Measurements from ENCODE around the gene PF4V1.
A peak's percentile ranks its signal among the peaks of the same experiment; 100 is the strongest.

Gene PF4V1

GRCh38 chr4:73855406-73855805, 2.3 kb downstream of the PF4V1 start:
- Mint-ChIP-seq H3K4me3 (no peak overlapping the region), H3K27me3 (ENCODE audit: low read depth) (peaks cover 18% of the 10 kb centered on the region), H3K27ac (peak overlapping the region; percentile 22 to 76 (median 27)), H3K9me3 (no peaks in the 10 kb centered on the region), H3K36me3 (ENCODE audit: low read depth) (no peaks in the 10 kb centered on the region), H3K4me1 (peaks cover 4% of the 10 kb centered on the region)
- no peak for TF ChIP-seq CTCF (IDR thresholded peaks at IDR 0.05; ENCODE audit: unreplicated experiment in 3 of 3)

- peaks cover 4% of the 10 kb centered on the region for H3K4me1 Mint-ChIP-seq
- H3K27ac Mint-ChIP-seq, result no peak overlapping the region
- no peak for TF ChIP-seq CTCF (IDR thresholded peaks at IDR 0.05; ENCODE audit: unreplicated experiment in 3 of 3)
- H3K27me3 Mint-ChIP-seq (ENCODE audit: low read depth), result peaks cover 18% of the 10 kb centered on the region
- H3K4me3 Mint-ChIP-seq, result no peak overlapping the region
- no peaks in the 10 kb centered on the region for H3K36me3 Mint-ChIP-seq (ENCODE audit: low read depth)
- no peaks in the 10 kb centered on the region for H3K9me3 Mint-ChIP-seq
Observed at GRCh38 chr4:73856518-73856917, 3.4 kb downstream of the PF4V1 start.

GRCh38 chr4:73859614-73860088, 6.6 kb downstream of the PF4V1 start:
- no peak for TF ChIP-seq CTCF (IDR thresholded peaks at IDR 0.05; ENCODE audit: unreplicated experiment in 3 of 3)
- peak overlapping the region in 2 of 3 experiments; percentile 21 to 60 for H3K27ac Mint-ChIP-seq
- H3K27me3 Mint-ChIP-seq (ENCODE audit: low read depth), result peaks cover 23% of the 10 kb centered on the region
- no peak overlapping the region for H3K4me3 Mint-ChIP-seq
- no peaks in the 10 kb centered on the region for H3K36me3 Mint-ChIP-seq (ENCODE audit: low read depth)
- peaks cover 4% of the 10 kb centered on the region for H3K4me1 Mint-ChIP-seq
- H3K9me3 Mint-ChIP-seq, result no peaks in the 10 kb centered on the region

- Mint-ChIP-seq H3K9me3 (no peaks in the 10 kb centered on the region), H3K4me3 (no peak overlapping the region), H3K4me1 (peaks cover 4% of the 10 kb centered on the region)
Observed at GRCh38 chr4:73860181-73860580, 7.1 kb downstream of the PF4V1 start.

GRCh38 chr4:73860917-73861316, 7.8 kb downstream of the PF4V1 start:
- Mint-ChIP-seq H3K9me3 (no peaks in the 10 kb centered on the region), H3K27me3 (ENCODE audit: low read depth) (peaks cover 31% of the 10 kb centered on the region), H3K4me3 (no peak overlapping the region), H3K36me3 (ENCODE audit: low read depth) (no peaks in the 10 kb centered on the region), H3K27ac (no peak overlapping the region), H3K4me1 (no peaks in the 10 kb centered on the region)
- TF ChIP-seq CTCF (IDR thresholded peaks at IDR 0.05; ENCODE audit: unreplicated experiment in 3 of 3), result no peak

More at GRCh38 chr4:73860181-73860580, 7.1 kb downstream of the PF4V1 start:
- H3K27ac Mint-ChIP-seq, result peak overlapping the region in 2 of 3 experiments; percentile 21 to 60
- peaks cover 26% of the 10 kb centered on the region for H3K27me3 Mint-ChIP-seq (ENCODE audit: low read depth)
- no peaks in the 10 kb centered on the region for H3K36me3 Mint-ChIP-seq (ENCODE audit: low read depth)
- TF ChIP-seq CTCF (IDR thresholded peaks at IDR 0.05; ENCODE audit: unreplicated experiment in 3 of 3), result no peak

- TF ChIP-seq CTCF (IDR thresholded peaks at IDR 0.05; ENCODE audit: unreplicated experiment in 3 of 3), result no peak
- H3K27ac Mint-ChIP-seq, result no peak overlapping the region
- no peaks in the 10 kb centered on the region for H3K36me3 Mint-ChIP-seq (ENCODE audit: low read depth)
- H3K4me3 Mint-ChIP-seq, result no peak overlapping the region
- peaks cover 45% of the 10 kb centered on the region for H3K27me3 Mint-ChIP-seq (ENCODE audit: low read depth)
- H3K4me1 Mint-ChIP-seq, result no peaks in the 10 kb centered on the region
- no peaks in the 10 kb centered on the region for H3K9me3 Mint-ChIP-seq
Observed at GRCh38 chr4:73862322-73862721, 9.2 kb downstream of the PF4V1 start.
